ENCODE results near the gene TMEM272.

- no peak for TF ChIP-seq POLR2AphosphoS5 (IDR thresholded peaks at IDR 0.05; ENCODE audit: low read depth, low read length)
- no peak for TF ChIP-seq TAF1 (IDR thresholded peaks at IDR 0.05; ENCODE audit: borderline replicate concordance, low read depth, low read length)
- no peak for TF ChIP-seq POLR2A (IDR thresholded peaks at IDR 0.05; ENCODE audit: low read depth, low read length)
These were observed 18.0 kb upstream of the TMEM272 start for GRCh38 chr13:51862957-51863356.

All from GM12892 (cell line).